Mammary epithelial cell (primary cell): ENCODE measurements around the gene TSHR.

ENCODE experiments used
- CTCF ChIP-seq, 2 donors: IDR thresholded peaks in 1 of 2; conservative IDR thresholded peaks in 1 of 2; 2 replicates each; pipeline ENCODE4 v1.5.1; 2011 to 2012; ENCODE audit warnings: inconsistent platforms in 2 of 2, low read length in 2 of 2, mild to moderate bottlenecking in 2 of 2, control low read depth in 1 of 2, low read depth in 1 of 2; ENCODE audit not compliant: insufficient read depth in 1 of 2; ENCODE audit errors: extremely low read depth in 1 of 2
- EZH2 ChIP-seq: IDR thresholded peaks from 2 replicates; pipeline ENCODE4 v1.6.1; 2012; ENCODE audit warnings: low read length, inconsistent platforms, borderline replicate concordance

GRCh38 chr14:81051547-81051946 is 96.1 kb downstream of the TSHR start:
- TF ChIP-seq CTCF (conservative IDR thresholded peaks at IDR 0.05 in 1 of 2, IDR thresholded peaks at IDR 0.05 in 1 of 2; ENCODE audit: extremely low read depth in 1 of 2, insufficient read depth in 1 of 2, low read depth in 1 of 2, low read length in 2 of 2) (no peak), EZH2 (no peak)
